Mucosa of descending colon (tissue), 3 donors: ENCODE results near the gene MIER2. TPM values are rescaled to one million over a fixed set of nuclear protein-coding genes. Genes with fewer than 3 reads are reported as not detected.
"Not testable (repeated sequence)": the region's sequence is repeated elsewhere in the genome, so short reads cannot be mapped to it uniquely, and the experiment has no call there.

Source experiments
- ATAC-seq: fragments of 200-7000 bp; cut with Tn5 transposase; one replicate; pipeline ENCODE4 v1.9.1; 2020; ENCODE audit warnings: mild to moderate bottlenecking, moderate library complexity
- DNase-seq, 3 donors: peaks; one replicate each; pipeline ENCODE4 v3.0.0-alpha.2; 2020
- H3K36me3 ChIP-seq: fragments of 200-600 bp; one replicate; pipeline ENCODE4 v1.8.0; 2021; ENCODE audit warnings: low read depth, mild to moderate bottlenecking
- H3K4me1 ChIP-seq: fragments of 200-600 bp; one replicate; pipeline ENCODE4 v1.8.0; 2021; ENCODE audit warnings: low read depth, mild to moderate bottlenecking
- H3K4me3 ChIP-seq: fragments of 200-600 bp; one replicate; pipeline ENCODE4 v1.8.0; 2021; ENCODE audit warnings: mild to moderate bottlenecking
- H3K9me3 ChIP-seq: fragments of 200-600 bp; one replicate; pipeline ENCODE4 v1.8.0; 2021; ENCODE audit warnings: mild to moderate bottlenecking
- CTCF ChIP-seq: fragments of 200-600 bp; IDR thresholded peaks from one replicate; pipeline ENCODE4 v1.8.0; 2022; ENCODE audit warnings: antibody characterized with exemption, mild to moderate bottlenecking
- intact Hi-C, 2 donors: fragments of 100-400 bp; cut with DNase I in 1 of 2; cut with micrococcal nuclease in 1 of 2; formaldehyde crosslinking; loops; one replicate each; pipeline versions ENCODE4 v1.11.0 to v1.11.1; 2022; cut with DNase I, micrococcal nuclease
- total RNA-seq, 3 donors: library from RNA; stranded (reverse); fragmentation: NEBNext Ultra II Directional in 2 of 3; extraction: Animal tissue kit (Norgen Biotek cat#: 25700) in 2 of 3; gene quantifications; one replicate each; pipeline versions ENCODE4 v1.2.1 to v1.2.4, GENCODE V29; 2021 to 2023
- donor health status: DM: no; HTN: no; CAD: no; lungs with moderate emphysema.
- donor health status: DM: no; HTN: no; CAD: no.
- donor health status: DM: no; HTN: yes; CAD: no.

Gene MIER2
- total RNA-seq, 3 donors from 2014 or later = 13.4 to 28.3 (median 13.7) TPM

GRCh38 chr19:269241-269640, 75.4 kb downstream of the MIER2 start:
- no peak for DNase-seq
- no peaks in the 10 kb centered on the region for H3K9me3 ChIP-seq
- no peak for TF ChIP-seq CTCF
- no peak overlapping the region for H3K4me3 ChIP-seq
- H3K36me3 ChIP-seq = no peaks in the 10 kb centered on the region
- ATAC-seq = no peak
- H3K4me1 ChIP-seq = no peaks in the 10 kb centered on the region
- intact Hi-C loops = no loop called here

- TF ChIP-seq CTCF = no peak
- no peak overlapping the region for H3K4me3 ChIP-seq
- no peak for ATAC-seq
- DNase-seq = no peak
- no peaks in the 10 kb centered on the region for H3K9me3 ChIP-seq
- intact Hi-C loops = no loop called here
- H3K36me3 ChIP-seq = no peaks in the 10 kb centered on the region
- H3K4me1 ChIP-seq = no peaks in the 10 kb centered on the region
Measured at GRCh38 chr19:262125-262524, 82.5 kb downstream of the MIER2 start.

GRCh38 chr19:256804-257203, 87.8 kb downstream of the MIER2 start:
- DNase-seq, H3K36me3 ChIP-seq, intact Hi-C loops, ATAC-seq, H3K4me3 ChIP-seq, H3K9me3 ChIP-seq, H3K4me1 ChIP-seq: not testable (repeated sequence)

Other genes starting within 250 kb of the MIER2 start
- under 1 TPM in 2 of 3 donors, not detected in 1; 0.65 to 0.79 TPM for gene OR4F17, start 237.7 kb downstream of the MIER2 start, total RNA-seq
- 100 to 1,000 TPM in 1 of 3 donors, 10 to 100 TPM in 2; 41.9 to 107 (median 75.4) TPM for gene PLPP2, start 53.4 kb downstream of the MIER2 start, total RNA-seq
- gene C2CD4C, start 64.4 kb upstream of the MIER2 start, total RNA-seq = 1 to 10 TPM in 1 of 3 donors, under 1 TPM in 2; 0.17 to 1.7 (median 0.65) TPM
- gene SHC2, start 116.2 kb upstream of the MIER2 start, total RNA-seq = 10 to 100 TPM in 1 of 3 donors, 1 to 10 TPM in 2; 5.3 to 39.3 (median 6.0) TPM
- 1 to 10 TPM; 2.3 to 4.3 (median 4.1) TPM for gene MADCAM1, start 151.7 kb upstream of the MIER2 start, total RNA-seq
- gene TPGS1, start 162.7 kb upstream of the MIER2 start, total RNA-seq = 10 to 100 TPM; 15.5 to 20.6 (median 16.0) TPM
- 10 to 100 TPM; 64.6 to 78.0 (median 71.2) TPM for gene CDC34, start 187.0 kb upstream of the MIER2 start, total RNA-seq
- 1 to 10 TPM in 2 of 3 donors, under 1 TPM in 1; 0.76 to 1.4 (median 1.4) TPM for gene GZMM, start 199.3 kb upstream of the MIER2 start, total RNA-seq
- 1,000 to 10,000 TPM in 1 of 3 donors, 100 to 1,000 TPM in 2; 695 to 1,536 (median 896) TPM for gene BSG, start 227.8 kb upstream of the MIER2 start, total RNA-seq
- under 1 TPM; 0.12 to 0.89 (median 0.17) TPM for gene HCN2, start 245.1 kb upstream of the MIER2 start, total RNA-seq